ENCODE data around the gene DBX2.

DBX2 gene

GRCh38 chr12:45040977-45041376, 9.9 kb downstream of the DBX2 start:
- DNase-seq (ENCODE audit: low spot score) (no peak), ATAC-seq (ENCODE audit: low read depth) (no peak)
- H3K4me3 ChIP-seq (ENCODE audit: severe bottlenecking) = no peak overlapping the region
- H3K9me3 ChIP-seq (ENCODE audit: severe bottlenecking) = no peaks in the 10 kb centered on the region
- H3K27me3 ChIP-seq (ENCODE audit: insufficient read depth, poor library complexity, severe bottlenecking) = peaks cover 28% of the 10 kb centered on the region
- H3K4me1 ChIP-seq (ENCODE audit: insufficient read depth, poor library complexity, severe bottlenecking) = no peaks in the 10 kb centered on the region
- TF ChIP-seq CTCF (IDR thresholded peaks at IDR 0.05; ENCODE audit: poor library complexity, severe bottlenecking) = no peak
- no peaks in the 10 kb centered on the region for H3K36me3 ChIP-seq (ENCODE audit: low read depth)
- no peak overlapping the region for H3K27ac ChIP-seq (ENCODE audit: poor library complexity, severe bottlenecking)

- Histone ChIP-seq H3K9me3 (ENCODE audit: severe bottlenecking) (no peaks in the 10 kb centered on the region), H3K4me1 (ENCODE audit: insufficient read depth, poor library complexity, severe bottlenecking) (no peaks in the 10 kb centered on the region), H3K36me3 (ENCODE audit: low read depth) (no peaks in the 10 kb centered on the region), H3K4me3 (ENCODE audit: severe bottlenecking) (no peak overlapping the region), H3K27me3 (ENCODE audit: insufficient read depth, poor library complexity, severe bottlenecking) (peaks cover 18% of the 10 kb centered on the region), H3K27ac (ENCODE audit: poor library complexity, severe bottlenecking) (no peak overlapping the region)
- no peak for DNase-seq (ENCODE audit: low spot score)
- ATAC-seq (ENCODE audit: low read depth) = no peak
- no peak for TF ChIP-seq CTCF (IDR thresholded peaks at IDR 0.05; ENCODE audit: poor library complexity, severe bottlenecking)
Observed at GRCh38 chr12:45039757-45040156, 11.1 kb downstream of the DBX2 start.

GRCh38 chr12:45034861-45035265, 16.0 kb downstream of the DBX2 start:
- H3K36me3 ChIP-seq (ENCODE audit: low read depth) = no peaks in the 10 kb centered on the region
- TF ChIP-seq CTCF (IDR thresholded peaks at IDR 0.05; ENCODE audit: poor library complexity, severe bottlenecking) = no peak
- no peaks in the 10 kb centered on the region for H3K4me1 ChIP-seq (ENCODE audit: insufficient read depth, poor library complexity, severe bottlenecking)
- no peak overlapping the region for H3K27ac ChIP-seq (ENCODE audit: poor library complexity, severe bottlenecking)
- ATAC-seq (ENCODE audit: low read depth) (no peak), DNase-seq (ENCODE audit: low spot score) (no peak)
- H3K4me3 ChIP-seq (ENCODE audit: severe bottlenecking) = no peak overlapping the region
- H3K9me3 ChIP-seq (ENCODE audit: severe bottlenecking) = no peaks in the 10 kb centered on the region
- H3K27me3 ChIP-seq (ENCODE audit: insufficient read depth, poor library complexity, severe bottlenecking) = peaks cover 26% of the 10 kb centered on the region

- no peaks in the 10 kb centered on the region for H3K4me1 ChIP-seq (ENCODE audit: insufficient read depth, poor library complexity, severe bottlenecking)
- TF ChIP-seq CTCF (IDR thresholded peaks at IDR 0.05; ENCODE audit: poor library complexity, severe bottlenecking) = no peak
- H3K27ac ChIP-seq (ENCODE audit: poor library complexity, severe bottlenecking) = no peak overlapping the region
- H3K9me3 ChIP-seq (ENCODE audit: severe bottlenecking) = no peaks in the 10 kb centered on the region
- H3K4me3 ChIP-seq (ENCODE audit: severe bottlenecking) = no peak overlapping the region
- ATAC-seq (ENCODE audit: low read depth) (no peak), DNase-seq (ENCODE audit: low spot score) (no peak)
- H3K36me3 ChIP-seq (ENCODE audit: low read depth) = no peaks in the 10 kb centered on the region
- H3K27me3 ChIP-seq (ENCODE audit: insufficient read depth, poor library complexity, severe bottlenecking) = peaks cover 2% of the 10 kb centered on the region
Observed at GRCh38 chr12:45017916-45018315, 33.0 kb downstream of the DBX2 start.

DNA sequence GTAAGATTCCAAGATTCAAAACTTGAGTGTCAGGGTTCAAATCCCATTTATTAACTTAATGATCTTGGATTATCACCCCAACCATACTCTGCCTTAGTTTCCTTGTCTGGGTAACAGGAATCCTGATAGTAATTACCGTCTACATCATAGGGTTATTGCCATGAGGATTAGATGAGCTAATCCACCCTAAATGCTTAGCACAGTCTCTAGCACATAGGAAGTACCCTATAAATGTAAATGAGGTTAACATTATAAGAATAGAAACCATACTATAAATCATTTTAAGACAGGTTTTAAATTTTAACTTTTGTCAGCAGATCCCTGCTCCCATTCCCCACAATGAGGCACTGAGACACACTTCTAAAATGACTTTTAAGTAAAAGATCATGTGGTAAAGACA, 36.5 kb downstream of the DBX2 start:
- TF ChIP-seq CTCF (IDR thresholded peaks at IDR 0.05; ENCODE audit: poor library complexity, severe bottlenecking) = no peak
- H3K4me3 ChIP-seq (ENCODE audit: severe bottlenecking) = no peak overlapping the region
- H3K4me1 ChIP-seq (ENCODE audit: insufficient read depth, poor library complexity, severe bottlenecking) = no peaks in the 10 kb centered on the region
- DNase-seq (ENCODE audit: low spot score) (no peak), ATAC-seq (ENCODE audit: low read depth) (no peak)
- no peaks in the 10 kb centered on the region for H3K9me3 ChIP-seq (ENCODE audit: severe bottlenecking)
- H3K36me3 ChIP-seq (ENCODE audit: low read depth) = no peaks in the 10 kb centered on the region
- H3K27ac ChIP-seq (ENCODE audit: poor library complexity, severe bottlenecking) = no peak overlapping the region
- H3K27me3 ChIP-seq (ENCODE audit: insufficient read depth, poor library complexity, severe bottlenecking) = peaks cover 2% of the 10 kb centered on the region

All from RWPE2 (cell line).